HG03060 (cell line): Measurements from ENCODE around the gene PAOX.
"Not testable (repeated sequence)": the region's sequence is repeated elsewhere in the genome, so short reads cannot be mapped to it uniquely, and the experiment has no call there.

ENCODE experiments used
- ATAC-seq: cut with Tn5 transposase; IDR thresholded peaks from one replicate; pipeline ENCODE4 v1.9.1; 2021; ENCODE audit warnings: low read depth, moderate number of reproducible peaks; ENCODE audit not compliant: unreplicated experiment

PAOX gene

GRCh38 chr10:133401981-133402725 is 23.1 kb downstream of the PAOX start:
- ATAC-seq = no peak

GRCh38 chr10:133403359-133403758 is 24.3 kb downstream of the PAOX start:
- ATAC-seq = no peak

GRCh38 chr10:133403784-133404183 is 24.7 kb downstream of the PAOX start:
- no peak for ATAC-seq

DNA sequence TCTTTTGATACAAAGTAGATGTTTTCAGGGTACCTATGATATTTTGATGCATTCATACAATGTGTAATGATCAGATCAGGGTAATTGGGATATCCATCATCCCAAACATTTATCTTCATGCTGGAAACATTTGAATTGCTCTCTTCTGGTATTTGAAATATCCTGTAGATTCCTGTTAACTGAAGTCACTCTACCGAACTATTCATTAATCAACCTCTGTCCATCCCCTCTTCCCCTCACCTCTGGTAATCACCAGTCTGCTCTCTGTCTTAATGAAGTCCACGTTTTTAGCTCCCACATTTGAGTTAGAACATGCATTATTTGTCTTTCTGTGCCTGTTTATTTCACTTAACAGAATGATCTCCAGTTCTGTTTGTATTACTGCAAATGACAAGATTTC is 26.2 kb downstream of the PAOX start:
- no peak for ATAC-seq

GRCh38 chr10:133405844-133406527 is 26.9 kb downstream of the PAOX start:
- no peak for ATAC-seq

DNA sequence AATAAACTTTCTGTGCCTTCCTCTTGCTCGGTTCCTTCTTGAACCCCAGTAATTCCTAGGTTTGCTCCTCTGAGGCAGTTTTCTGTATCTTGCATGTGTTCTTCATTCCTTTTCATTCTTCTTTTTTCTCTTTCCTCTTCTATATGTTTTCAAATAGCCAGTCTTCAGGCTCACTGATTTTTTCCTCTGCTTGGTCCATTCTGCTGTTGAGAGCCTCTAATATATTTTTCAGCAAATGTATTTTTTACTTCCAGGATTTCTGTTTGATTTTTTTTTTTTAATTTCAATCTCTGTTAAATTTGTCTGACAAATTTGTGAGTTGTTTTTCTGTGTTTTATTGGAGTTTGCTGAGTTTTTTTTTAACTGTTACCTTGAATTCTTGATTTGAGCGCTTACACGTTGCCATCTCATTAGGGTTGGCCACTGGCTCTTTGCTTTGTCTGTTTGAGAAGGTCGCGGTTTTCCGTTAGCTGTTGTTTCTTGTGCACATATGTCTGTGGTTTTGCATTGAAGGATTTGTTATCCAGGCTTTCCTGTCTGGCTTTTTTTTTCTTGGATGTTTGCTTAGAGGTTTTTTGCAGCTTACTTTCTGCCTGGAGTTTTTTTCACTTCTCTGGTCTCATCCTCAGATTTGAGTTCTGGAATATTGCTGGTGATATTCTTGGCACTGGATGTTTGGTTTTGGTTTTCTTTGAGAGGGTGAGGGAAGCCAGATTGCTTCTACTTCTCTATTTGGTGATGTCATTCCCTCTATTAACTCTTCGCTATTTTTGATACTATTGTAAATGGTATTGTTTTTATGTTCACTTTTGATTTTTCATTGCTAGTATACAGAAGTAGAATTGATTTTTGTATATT is 32.7 kb downstream of the PAOX start:
- no peak for ATAC-seq

GRCh38 chr10:133412381-133412711 is 33.3 kb downstream of the PAOX start:
- no peak for ATAC-seq

DNA sequence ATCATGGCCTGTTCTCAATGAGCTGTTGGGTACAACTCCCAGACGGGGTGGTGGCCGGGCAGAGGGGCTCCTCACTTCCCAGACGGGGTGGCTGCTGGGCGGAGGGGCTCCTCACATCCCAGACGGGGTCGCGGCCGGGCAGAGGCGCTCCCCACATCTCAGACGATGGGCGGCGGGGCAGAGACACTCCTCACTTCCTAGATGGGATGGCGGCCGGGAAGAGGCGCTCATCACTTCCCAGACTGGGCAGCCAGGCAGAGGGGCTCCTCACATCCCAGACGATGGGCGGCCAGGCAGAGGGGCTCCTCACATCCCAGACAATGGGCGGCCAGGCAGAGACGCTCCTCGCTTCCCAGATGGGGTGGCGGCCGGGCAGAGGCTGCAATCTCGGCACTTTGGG is 35.3 kb downstream of the PAOX start:
- not testable (repeated sequence) for ATAC-seq

- no peak for ATAC-seq
These were observed 36.7 kb downstream of the PAOX start for GRCh38 chr10:133415752-133416151.

GRCh38 chr10:133418289-133418993 is 39.4 kb downstream of the PAOX start:
- ATAC-seq = no peak

GRCh38 chr10:133419211-133419950 is 40.3 kb downstream of the PAOX start:
- no peak for ATAC-seq

GRCh38 chr10:133420028-133420427 is 41.0 kb downstream of the PAOX start:
- no peak for ATAC-seq

DNA sequence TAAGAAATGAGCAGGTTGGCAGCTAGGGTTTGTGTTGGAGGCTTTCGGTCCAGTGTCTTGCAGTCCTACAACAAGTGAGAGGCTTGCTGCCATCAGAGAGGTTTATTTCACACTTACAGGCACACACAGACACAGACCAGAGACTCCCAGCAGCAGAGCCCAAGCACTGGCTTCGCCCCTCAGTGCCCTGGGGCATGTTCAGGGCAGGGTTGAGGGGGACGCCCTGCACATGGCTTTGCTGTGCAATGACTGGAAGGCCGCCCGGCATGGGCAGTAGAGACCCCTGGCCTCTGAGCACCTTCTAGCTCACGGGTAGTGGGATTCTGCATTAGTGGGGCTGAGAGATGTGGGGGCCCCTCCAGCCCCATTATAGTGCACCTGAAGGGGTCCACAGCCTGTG is 41.5 kb downstream of the PAOX start:
- no peak for ATAC-seq

GRCh38 chr10:133421336-133422222 is 42.5 kb downstream of the PAOX start:
- no peak for ATAC-seq

DNA sequence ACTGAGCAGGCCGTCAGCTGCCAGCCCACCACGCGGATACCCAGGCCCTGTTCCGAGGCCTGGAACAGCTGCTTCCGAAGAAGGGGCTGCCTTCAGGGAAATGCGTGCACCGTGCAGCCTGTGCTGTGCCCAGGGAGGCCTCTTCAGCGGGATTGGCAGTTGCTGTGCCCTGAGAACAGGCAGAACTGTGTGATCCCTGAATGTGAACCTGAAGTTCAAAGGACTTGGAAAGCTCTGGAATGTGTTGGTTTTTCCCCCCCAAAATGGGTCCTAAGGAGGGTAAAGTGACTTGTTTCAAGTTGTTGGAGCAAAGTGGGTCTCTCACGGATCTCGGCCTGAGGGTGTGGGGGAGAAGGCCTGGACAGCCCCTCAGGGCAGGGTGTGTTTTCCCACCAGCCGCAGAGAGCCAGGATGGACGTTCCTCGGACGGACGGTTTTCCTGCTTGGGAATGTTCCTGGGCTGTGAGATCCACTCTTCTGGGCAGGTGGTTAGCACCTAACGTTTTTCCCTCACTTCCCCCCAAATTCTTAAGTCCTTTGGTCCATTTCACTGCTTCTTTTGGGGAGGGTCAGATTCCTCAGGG is 43.3 kb downstream of the PAOX start:
- ATAC-seq = no peak

DNA sequence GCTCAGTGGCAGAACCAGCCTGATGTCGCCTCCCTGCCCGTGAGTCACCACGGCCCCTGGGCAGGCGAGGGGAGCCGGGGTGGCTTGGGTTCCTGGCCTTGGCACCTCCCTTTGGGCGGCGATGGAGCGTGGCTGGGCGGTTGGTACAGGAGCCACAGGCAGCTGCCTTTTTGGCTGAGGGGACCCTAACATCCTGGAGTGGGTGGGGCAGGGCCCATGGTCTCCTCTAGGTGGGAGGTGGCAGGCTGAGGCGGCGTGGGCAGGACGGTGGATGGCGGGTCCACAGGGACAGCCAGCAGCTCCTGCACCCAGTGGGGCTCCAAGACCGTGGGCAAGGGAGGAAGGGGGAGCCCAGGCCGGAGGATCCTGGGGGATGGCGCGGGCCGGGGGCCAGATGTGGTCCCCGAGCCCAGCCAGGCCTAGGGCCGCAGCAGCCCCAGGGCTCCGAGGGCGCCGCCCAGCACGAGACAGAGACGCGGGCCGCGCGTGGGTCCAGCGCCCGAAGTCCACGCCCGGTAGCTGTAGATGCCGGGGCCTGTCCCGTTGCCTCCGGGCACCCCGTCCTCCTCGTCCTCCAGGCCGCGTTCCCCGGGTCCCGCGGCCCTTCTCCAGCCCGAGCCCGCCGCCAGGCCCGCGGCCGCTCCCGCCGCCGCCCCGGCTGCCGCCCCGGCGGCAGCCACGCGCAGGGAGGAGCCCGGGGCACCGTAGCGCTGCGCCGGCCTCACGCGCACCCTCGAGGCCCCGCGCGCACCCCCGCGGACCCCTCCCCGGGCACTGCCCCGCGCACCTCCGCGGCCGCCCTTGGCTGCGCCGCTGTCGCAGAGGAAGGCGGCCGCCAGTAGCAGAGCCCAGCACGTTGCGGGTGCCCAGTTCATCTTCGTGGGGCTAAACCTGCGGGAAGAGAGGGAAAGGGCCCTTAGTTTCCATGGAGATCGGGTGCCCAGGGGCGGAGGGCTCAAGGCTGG is 44.0 kb downstream of the PAOX start:
- no peak for ATAC-seq

DNA sequence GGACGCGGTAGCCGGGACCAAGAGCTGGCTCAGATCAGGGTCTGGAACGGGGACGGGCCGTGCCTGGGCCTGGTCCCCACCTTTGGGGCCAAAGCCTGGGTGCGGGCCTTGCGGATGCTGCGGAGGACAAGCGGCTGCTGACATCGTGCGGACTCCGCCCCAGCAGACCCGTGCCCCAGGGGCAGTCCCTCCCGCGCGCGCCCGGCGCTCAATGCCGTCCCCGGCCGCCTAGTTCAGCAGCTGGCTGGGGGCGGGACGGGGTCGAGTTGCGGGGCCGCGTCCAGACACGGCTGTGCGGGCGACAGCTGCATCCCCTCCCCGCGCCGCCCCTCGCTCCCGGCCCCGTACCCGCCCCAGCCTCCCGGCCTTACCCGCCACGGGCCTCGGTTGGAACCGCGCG is 45.0 kb downstream of the PAOX start:
- not testable (repeated sequence) for ATAC-seq

GRCh38 chr10:133424601-133425000 is 45.5 kb downstream of the PAOX start, which contains the start of gene SPRN:
Gene SPRN (minus strand): TSS chr10:133424625. CDS start chr10:133423681, 944 bp downstream.
- not testable (repeated sequence) for ATAC-seq
